Duodenal mucosa (tissue), 2 donors: ENCODE data around the gene NTN1.

Experiments
- H3K27ac ChIP-seq: one replicate; pipeline ENCODE4 v1.7.0; 2013; ENCODE audit warnings: low read depth, low read length
- H3K27me3 ChIP-seq, 2 donors: one replicate each; pipeline ENCODE4 v1.7.0; 2013; ENCODE audit warnings: low read length in 2 of 2, control low read depth in 1 of 2; ENCODE audit not compliant: insufficient read depth in 2 of 2, control insufficient read depth in 1 of 2
- H3K36me3 ChIP-seq, 2 donors: one replicate each; pipeline ENCODE4 v1.7.0; 2013; ENCODE audit warnings: low read length in 2 of 2, control low read depth in 1 of 2; ENCODE audit not compliant: insufficient read depth in 2 of 2, control insufficient read depth in 1 of 2
- H3K4me1 ChIP-seq, 2 donors: one replicate each; pipeline ENCODE4 v1.7.0; 2013; ENCODE audit warnings: low read length in 2 of 2, control low read depth in 1 of 2; ENCODE audit not compliant: insufficient read depth in 2 of 2, control insufficient read depth in 1 of 2
- H3K4me3 ChIP-seq, 2 donors: one replicate each; pipeline ENCODE4 v1.7.0; 2013; ENCODE audit warnings: low read length in 2 of 2, low read depth in 1 of 2
- H3K9ac ChIP-seq, 2 donors: one replicate each; pipeline ENCODE4 v1.7.0; 2013; ENCODE audit warnings: low read length in 2 of 2, low read depth in 1 of 2
- H3K9me3 ChIP-seq, 2 donors: one replicate each; pipeline ENCODE4 v1.7.0; 2013; ENCODE audit warnings: low read length in 2 of 2, control low read depth in 1 of 2; ENCODE audit not compliant: control insufficient read depth in 1 of 2

Gene NTN1

GRCh38 chr17:9221147-9221921 lies 200.0 kb downstream of the NTN1 start:
- Histone ChIP-seq H3K4me3 (no peak overlapping the region), H3K36me3 (no peaks in the 10 kb centered on the region), H3K27ac (no peak overlapping the region), H3K4me1 (peaks cover 18 to 19% of the 10 kb centered on the region in 2 donors), H3K27me3 (no peaks in the 10 kb centered on the region), H3K9ac (no peak overlapping the region), H3K9me3 (no peaks in the 10 kb centered on the region)

- Histone ChIP-seq H3K4me3 (no peak overlapping the region), H3K27ac (no peak overlapping the region), H3K4me1 (peaks cover 18 to 19% of the 10 kb centered on the region in 2 donors), H3K36me3 (no peaks in the 10 kb centered on the region), H3K9ac (no peak overlapping the region), H3K9me3 (no peaks in the 10 kb centered on the region), H3K27me3 (no peaks in the 10 kb centered on the region)
These were observed 200.5 kb downstream of the NTN1 start for GRCh38 chr17:9221922-9222180.

- Histone ChIP-seq H3K9me3 (no peaks in the 10 kb centered on the region), H3K27ac (no peak overlapping the region), H3K9ac (no peak overlapping the region), H3K4me1 (peaks cover 8% of the 10 kb centered on the region in 2 donors), H3K4me3 (no peak overlapping the region), H3K27me3 (no peaks in the 10 kb centered on the region), H3K36me3 (peaks cover 0 to 4% of the 10 kb centered on the region in 2 donors)
These were observed 202.2 kb downstream of the NTN1 start for GRCh38 chr17:9223531-9223930.

- no peak overlapping the region for H3K27ac ChIP-seq
These were observed 203.2 kb downstream of the NTN1 start for GRCh38 chr17:9224485-9224884.

DNA sequence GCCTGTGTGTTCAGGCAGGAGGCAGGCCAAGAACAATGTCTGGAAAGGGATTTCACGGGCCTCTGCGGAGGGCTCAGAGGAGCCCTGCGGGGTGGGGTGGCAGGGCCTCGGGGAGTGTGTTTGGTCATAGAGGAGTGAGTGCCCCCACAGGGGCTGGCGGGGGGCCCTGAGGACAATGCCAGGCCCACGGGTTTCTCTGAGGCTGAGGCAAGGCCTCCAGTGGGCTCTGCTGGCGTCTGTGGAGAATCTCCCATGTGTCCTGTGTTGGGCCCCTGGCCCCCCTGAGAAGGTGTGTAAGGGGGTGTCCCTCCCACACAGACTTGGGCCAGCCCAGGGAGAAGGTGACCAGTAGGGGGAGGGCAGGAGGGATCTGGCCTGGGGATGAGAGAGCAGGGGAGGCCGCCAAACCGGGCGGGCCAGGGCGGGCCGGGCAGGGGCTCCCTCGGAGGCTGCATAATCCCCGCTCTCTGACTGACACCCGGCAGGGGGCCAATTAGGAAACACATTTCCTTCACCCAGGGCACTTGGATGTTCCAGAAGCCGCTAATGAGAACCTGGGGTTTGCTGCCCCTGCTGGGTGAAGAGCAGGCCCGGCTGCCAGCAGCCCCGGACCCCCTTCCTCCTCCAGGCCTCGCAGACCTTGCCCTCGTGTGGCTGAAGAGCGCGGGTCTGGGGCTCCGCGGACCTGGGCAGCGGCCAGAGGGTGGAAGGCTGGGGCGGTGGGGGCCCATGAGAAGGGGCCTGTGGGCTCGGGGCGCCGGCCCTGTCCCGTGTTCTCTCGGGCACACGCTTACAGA lies 204.2 kb downstream of the NTN1 start:
- Histone ChIP-seq H3K4me3 (no peak overlapping the region), H3K36me3 (peaks cover 0 to 4% of the 10 kb centered on the region in 2 donors), H3K9ac (no peak overlapping the region), H3K27me3 (no peaks in the 10 kb centered on the region), H3K4me1 (no peaks in the 10 kb centered on the region), H3K9me3 (no peaks in the 10 kb centered on the region), H3K27ac (no peak overlapping the region)

More at GRCh38 chr17:9224485-9224884, 203.2 kb downstream of the NTN1 start:
- peaks cover 4 to 5% of the 10 kb centered on the region in 2 donors for H3K4me1 ChIP-seq
- H3K9me3 ChIP-seq: no peaks in the 10 kb centered on the region
- peaks cover 0 to 4% of the 10 kb centered on the region in 2 donors for H3K36me3 ChIP-seq
- no peak overlapping the region for H3K9ac ChIP-seq
- H3K4me3 ChIP-seq: no peak overlapping the region
- H3K27me3 ChIP-seq: no peaks in the 10 kb centered on the region

GRCh38 chr17:9226130-9226793 lies 205.0 kb downstream of the NTN1 start:
- no peaks in the 10 kb centered on the region for H3K27me3 ChIP-seq
- no peak overlapping the region for H3K4me3 ChIP-seq
- H3K4me1 ChIP-seq: no peaks in the 10 kb centered on the region
- no peak overlapping the region for H3K27ac ChIP-seq
- H3K36me3 ChIP-seq: peaks cover 0 to 4% of the 10 kb centered on the region in 2 donors
- no peaks in the 10 kb centered on the region for H3K9me3 ChIP-seq
- H3K9ac ChIP-seq: no peak overlapping the region

GRCh38 chr17:9226794-9227135 lies 205.5 kb downstream of the NTN1 start:
- H3K4me3 ChIP-seq: no peak overlapping the region
- no peaks in the 10 kb centered on the region for H3K4me1 ChIP-seq

DNA sequence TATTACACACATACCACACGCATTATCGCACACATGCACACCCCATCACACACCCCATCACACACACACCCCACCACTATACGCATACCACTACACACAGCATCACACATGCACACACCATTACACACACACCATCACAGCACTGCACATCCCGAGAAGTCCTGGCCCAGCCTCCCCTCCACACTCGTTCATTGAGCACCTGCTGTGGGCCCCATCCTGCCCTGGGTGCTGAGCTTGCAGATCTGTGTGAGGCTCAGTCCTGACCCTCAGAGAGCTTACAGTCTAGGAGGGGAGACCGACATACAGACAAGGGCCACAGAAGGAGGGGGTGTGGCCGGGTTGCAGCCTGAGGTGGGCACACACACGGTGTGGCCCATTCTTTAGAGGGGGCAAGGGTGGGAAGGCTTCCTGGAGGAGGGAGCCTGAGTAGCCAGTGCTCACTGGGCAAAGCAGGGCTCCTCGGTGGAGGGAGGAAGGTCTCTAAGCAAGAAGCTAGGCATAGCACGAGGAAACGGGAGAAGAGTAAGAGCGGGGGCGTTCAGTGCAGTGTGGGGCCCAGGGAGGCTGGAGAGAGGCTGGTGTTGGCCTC lies 206.6 kb downstream of the NTN1 start:
- Histone ChIP-seq H3K9ac (no peak overlapping the region), H3K9me3 (no peaks in the 10 kb centered on the region), H3K36me3 (peaks cover 0 to 4% of the 10 kb centered on the region in 2 donors), H3K4me3 (no peak overlapping the region), H3K27ac (no peak overlapping the region), H3K27me3 (no peaks in the 10 kb centered on the region), H3K4me1 (no peaks in the 10 kb centered on the region)

More at GRCh38 chr17:9226794-9227135, 205.5 kb downstream of the NTN1 start:
- no peak overlapping the region for H3K27ac ChIP-seq
- H3K27me3 ChIP-seq: no peaks in the 10 kb centered on the region
- no peak overlapping the region for H3K9ac ChIP-seq
- no peaks in the 10 kb centered on the region for H3K9me3 ChIP-seq
- H3K36me3 ChIP-seq: peaks cover 0 to 4% of the 10 kb centered on the region in 2 donors

DNA sequence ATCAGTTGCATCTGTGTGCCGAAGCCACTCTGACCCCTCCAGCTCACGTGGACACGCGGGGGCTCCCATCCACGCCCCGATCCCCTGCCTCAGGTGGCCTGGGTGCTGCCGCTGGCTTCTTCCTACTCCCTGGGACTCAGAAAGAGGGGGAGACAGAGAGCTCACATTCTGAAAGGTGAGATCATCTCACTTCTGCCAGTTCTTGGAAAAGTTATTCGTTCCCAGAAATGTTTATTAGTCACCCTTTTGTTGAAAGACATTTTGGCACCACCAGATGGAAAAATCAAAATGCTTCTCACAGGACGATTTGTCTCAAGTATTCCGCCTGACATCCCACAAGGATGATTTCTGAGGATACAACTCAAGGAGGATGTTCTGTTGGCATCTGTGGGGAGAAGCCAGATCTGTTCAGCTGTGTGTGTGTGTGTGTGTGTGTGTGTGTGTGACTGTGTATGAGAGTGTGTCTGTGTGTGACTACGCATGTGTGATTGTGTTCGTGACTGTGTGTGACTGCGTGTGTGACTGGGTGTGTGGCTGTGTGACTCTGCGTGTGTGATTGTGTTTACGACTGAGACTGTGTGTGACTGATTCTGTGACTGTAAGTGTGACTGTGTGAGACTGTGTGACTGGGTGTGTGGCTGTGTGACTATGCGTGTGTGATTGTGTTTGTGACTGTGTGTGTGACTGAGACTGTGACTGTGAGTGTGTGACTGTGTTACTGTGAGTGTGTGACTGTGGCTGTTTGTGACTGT lies 207.3 kb downstream of the NTN1 start:
- Histone ChIP-seq H3K36me3 (peaks cover 0 to 4% of the 10 kb centered on the region in 2 donors), H3K27me3 (no peaks in the 10 kb centered on the region), H3K9me3 (no peaks in the 10 kb centered on the region), H3K9ac (no peak overlapping the region), H3K4me1 (no peaks in the 10 kb centered on the region), H3K27ac (no peak overlapping the region), H3K4me3 (no peak overlapping the region)
